HepG2 (cell line): Measurements from ENCODE around the gene TMEM87B. TPM values are rescaled to one million over a fixed set of nuclear protein-coding genes. Genes with fewer than 3 reads are reported as not detected.

Experiments used
- ATAC-seq: fragments of 200-7000 bp; cut with Tn5 transposase; 3 replicates; pipeline ENCODE4 v1.9.1; 2020; ENCODE audit warnings: mild to moderate bottlenecking, moderate library complexity
- BruUV-seq: library from RNA; stranded (reverse); fragments of 400-500 nt; replicated peaks from 2 replicates; lab custom pipeline; 2021; lab: Mats Ljungman, UMichigan
- CTCF ChIA-PET: fragments of 300-600 bp; formaldehyde crosslinking; extraction: SDS; loops from one replicate; lab custom pipeline; 2021; ENCODE audit warnings: low total read pairs, inconsistent platforms, low intra/inter-chr PET ratio; lab: Yijun Ruan, JAX
- POLR2A ChIA-PET: fragments of 350-600 bp; sonication (Branson Sonifier 250); formaldehyde crosslinking; loops from one replicate; lab custom pipeline; 2020; ENCODE audit warnings: antibody characterized with exemption, inconsistent platforms; lab: Yijun Ruan, JAX
- DNase-seq: peaks from one replicate; pipeline ENCODE4 v3.0.0-alpha.2; 2015; ENCODE audit warnings: low spot score
- FAIRE-seq: peaks from 3 replicates; lab custom pipeline; 2011; peaks lifted over from hg19 to GRCh38; lab: Jason Lieb, UNC
- H2AFZ ChIP-seq: one replicate; pipeline ENCODE4 v1.6.1; 2011; ENCODE audit warnings: low read length, inconsistent platforms
- H3K27ac ChIP-seq: fragments of 300-600 bp; 3 replicates; pipeline ENCODE4 v1.8.0; 2011; ENCODE audit warnings: mixed run types, mild to moderate bottlenecking, mixed read lengths, low read length, inconsistent platforms; ENCODE audit not compliant: insufficient read depth; ENCODE audit errors: extremely low read length
- H3K27me3 ChIP-seq, 2 experiments: fragments of 200-600 bp in 1 of 2; 2 replicates in 1 of 2; 3 replicates in 1 of 2; pipeline versions ENCODE4 v1.6.0 to v1.8.0; 2011; ENCODE audit warnings: low read length in 2 of 2, mild to moderate bottlenecking in 2 of 2, moderate library complexity in 2 of 2, inconsistent platforms in 1 of 2; ENCODE audit not compliant: insufficient read depth in 2 of 2, control insufficient read depth in 1 of 2
- H3K36me3 ChIP-seq, 2 experiments: fragments of 200-600 bp in 1 of 2; replicated peaks in 1 of 2; 2 replicates in 1 of 2; 3 replicates in 1 of 2; pipeline versions ENCODE4 v1.5.1 to v1.8.0; 2011; ENCODE audit warnings: low read length in 2 of 2, inconsistent platforms in 1 of 2; ENCODE audit not compliant: insufficient read depth in 2 of 2, control insufficient read depth in 1 of 2
- H3K4me1 ChIP-seq: 2 replicates; pipeline ENCODE4 v1.5.1; 2012; ENCODE audit warnings: low read length, inconsistent platforms; ENCODE audit not compliant: insufficient read depth
- H3K4me2 ChIP-seq: 2 replicates; pipeline ENCODE4 v1.6.0; 2011; ENCODE audit warnings: low read depth, low read length, inconsistent platforms
- H3K4me3 ChIP-seq, 3 experiments: fragments of 200-600 bp in 1 of 3; sonication (generic), shearing (Covaris generic) in 1 of 3; replicated peaks in 1 of 3; 2 replicates each; pipeline ENCODE4 v1.5.1; 2011 to 2016; ENCODE audit warnings: low read length in 3 of 3, inconsistent platforms in 2 of 3, low read depth in 2 of 3, mild to moderate bottlenecking in 2 of 3, control low read depth in 1 of 3, mixed read lengths in 1 of 3; ENCODE audit not compliant: insufficient read depth in 1 of 3
- H3K79me2 ChIP-seq: one replicate; pipeline ENCODE4 v1.6.1; 2011; ENCODE audit warnings: low read length, inconsistent platforms; ENCODE audit not compliant: insufficient read depth
- H3K9ac ChIP-seq: 2 replicates; pipeline ENCODE4 v1.6.0; 2011; ENCODE audit warnings: mild to moderate bottlenecking, low read depth, low read length, inconsistent platforms; ENCODE audit not compliant: insufficient read depth
- H3K9me3 ChIP-seq: 2 replicates; pipeline ENCODE4 v1.5.1; 2012; ENCODE audit warnings: mild to moderate bottlenecking, low read length
- H4K20me1 ChIP-seq: 2 replicates; pipeline ENCODE4 v1.6.0; 2011; ENCODE audit warnings: inconsistent platforms, mild to moderate bottlenecking, low read length, moderate library complexity; ENCODE audit not compliant: insufficient read depth
- AKAP8 ChIP-seq: sonication (generic); formaldehyde crosslinking; IDR thresholded peaks from 2 replicates; pipeline ENCODE4 v1.5.1; 2020; ENCODE audit warnings: mild to moderate bottlenecking, missing genetic modification reagents
- GLMP ChIP-seq: sonication (generic); formaldehyde crosslinking; IDR thresholded peaks from 2 replicates; pipeline ENCODE4 v1.9.0; 2021; ENCODE audit warnings: missing genetic modification reagents, mild to moderate bottlenecking, borderline replicate concordance
- MED1 ChIP-seq: sonication (generic); formaldehyde crosslinking; IDR thresholded peaks from 2 replicates; pipeline ENCODE4 v1.4.0; 2020; ENCODE audit warnings: missing genetic modification reagents
- MIER2 ChIP-seq: IDR thresholded peaks from 2 replicates; pipeline ENCODE4 v1.6.1; 2016; ENCODE audit warnings: missing biosample characterization, missing genetic modification reagents
- MLXIP ChIP-seq: sonication (generic); formaldehyde crosslinking; IDR thresholded peaks from 2 replicates; pipeline ENCODE4 v1.9.0; 2021; ENCODE audit warnings: missing genetic modification reagents, borderline replicate concordance
- ZFP1 ChIP-seq: IDR thresholded peaks from 2 replicates; pipeline ENCODE4 v1.6.1; 2016
- ZFP37 ChIP-seq: sonication (generic); formaldehyde crosslinking; IDR thresholded peaks from 2 replicates; pipeline ENCODE4 v1.4.0; 2020; ENCODE audit warnings: missing genetic modification reagents, borderline replicate concordance
- ZFX ChIP-seq: sonication (generic); formaldehyde crosslinking; IDR thresholded peaks from 2 replicates; pipeline ENCODE4 v1.4.0; 2020; ENCODE audit warnings: mild to moderate bottlenecking, low read depth, missing genetic modification reagents, moderate library complexity
- ZNF136 ChIP-seq: sonication (generic); formaldehyde crosslinking; IDR thresholded peaks from 2 replicates; pipeline ENCODE4 v1.8.1; 2022; ENCODE audit warnings: low read depth, mild to moderate bottlenecking, moderate library complexity, missing genetic modification reagents
- ZNF24 ChIP-seq: fragments of 450-650 bp; IDR thresholded peaks from 2 replicates; pipeline ENCODE4 v1.6.1; 2017; ENCODE audit warnings: antibody characterized with exemption, mild to moderate bottlenecking
- ZNF33A ChIP-seq: sonication (generic); formaldehyde crosslinking; IDR thresholded peaks from 2 replicates; pipeline ENCODE4 v1.5.1; 2020; ENCODE audit warnings: missing genetic modification reagents, mild to moderate bottlenecking, moderate library complexity, borderline replicate concordance
- ZNF430 ChIP-seq: sonication (generic); formaldehyde crosslinking; IDR thresholded peaks from 2 replicates; pipeline ENCODE4 v1.9.0; 2021; ENCODE audit warnings: mild to moderate bottlenecking, missing genetic modification reagents
- ZNF724P ChIP-seq: sonication (generic); formaldehyde crosslinking; IDR thresholded peaks from 2 replicates; pipeline ENCODE4 v1.8.0; 2022; ENCODE audit warnings: missing genetic modification reagents, borderline replicate concordance
- ZNF747 ChIP-seq: sonication (generic); formaldehyde crosslinking; IDR thresholded peaks from 2 replicates; pipeline ENCODE4 v1.8.1; 2023; ENCODE audit warnings: missing genetic modification reagents, mild to moderate bottlenecking, borderline replicate concordance
- WGBS: methylation state at CpG from one replicate; pipeline ENCODE4 v1.1.6; 2017; ENCODE audit warnings: low lambda C conversion rate; 5-methylcytosine and 5-hydroxymethylcytosine counted together
- in situ Hi-C: cut with HindIII; loops from 2 replicates; pipeline ENCODE4 v1.10.0; 2017; ENCODE audit warnings: low pct_unique_long_range_greater_than_20kb; ENCODE audit not compliant: extremely low pct_ligation_motif_present
- intact Hi-C: fragments of 100-400 bp; cut with micrococcal nuclease; formaldehyde crosslinking; loops from one replicate; pipeline ENCODE4 v1.10.0; 2022; ENCODE audit not compliant: unreplicated experiment
- polyA plus RNA-seq, 8 experiments: library from polyadenylated mRNA; depleted of rRNA in 3 of 8; stranded (reverse) in 7 of 8; unstranded in 1 of 8; fragments of >200 nt; fragmentation: Illumina TruSeq in 4 of 8; extraction: Trizol in 4 of 8; gene quantifications; 2 replicates each; pipeline versions ENCODE4 v1.2.1 to v1.2.3, GENCODE V29; 2011 to 2016; ENCODE audit warnings: low read depth in 4 of 8, missing spikeins in 1 of 8, mixed read lengths in 1 of 8; ENCODE audit not compliant: insufficient read depth in 1 of 8
- total RNA-seq, 5 experiments: library from RNA; depleted of rRNA; stranded (reverse); fragments of >200 nt; fragmentation: Illumina TruSeq; extraction: Trizol; gene quantifications; 2 replicates each; pipeline ENCODE4 v1.2.3, GENCODE V29; 2016; ENCODE audit warnings: low read depth in 1 of 5

The TMEM87B gene
- total and polyA plus RNA-seq, 2 of the 13 experiments (the other 11 are each of a cell fraction or from before 2014, with no cell fraction given) = 15.1 to 16.2 TPM

GRCh38 chr2:112109278-112109677 lies 54.2 kb downstream of the TMEM87B start:
- H3K27ac ChIP-seq = no peak overlapping the region
- DNase-seq = no peak
- ChIA-PET POLR2A (no interaction called here), CTCF (no interaction called here)
- no peak overlapping the region for H3K9ac ChIP-seq
- H3K36me3 ChIP-seq = peaks cover 8 to 44% of the 10 kb centered on the region in 2 experiments
- intact Hi-C loops = no loop called here
- no peaks in the 10 kb centered on the region for H4K20me1 ChIP-seq
- no peaks in the 10 kb centered on the region for H3K27me3 ChIP-seq
- H3K4me1 ChIP-seq = no peaks in the 10 kb centered on the region
- no peak overlapping the region for H3K4me3 ChIP-seq
- peaks cover 21% of the 10 kb centered on the region for H3K9me3 ChIP-seq
- H2AFZ ChIP-seq = no peak overlapping the region
- no peaks in the 10 kb centered on the region for H3K79me2 ChIP-seq
- no peak for ATAC-seq
- no TSS peak for BruUV-seq
- FAIRE-seq = no peak
- no peak overlapping the region for H3K4me2 ChIP-seq
- TF ChIP-seq MED1 (CRISPR knock-in tag) (no peak), ZFP1 (CRISPR knock-in tag) (peak; percentile 99)
- in situ Hi-C loops = no loop called here

GRCh38 chr2:112110966-112111365 lies 55.9 kb downstream of the TMEM87B start:
- no peaks in the 10 kb centered on the region for H3K27me3 ChIP-seq
- no peaks in the 10 kb centered on the region for H3K4me1 ChIP-seq
- no peak for FAIRE-seq
- H3K27ac ChIP-seq = no peak overlapping the region
- no peak for DNase-seq
- POLR2A ChIA-PET = no interaction called here
- no TSS peak for BruUV-seq
- no peaks in the 10 kb centered on the region for H4K20me1 ChIP-seq
- WGBS = 100% methylated on average over 1 of the region's 1 CpG
- no peaks in the 10 kb centered on the region for H3K79me2 ChIP-seq
- H2AFZ ChIP-seq = no peak overlapping the region
- no peak for ATAC-seq
- in situ Hi-C loops = no loop called here
- CTCF ChIA-PET = no interaction called here
- H3K36me3 ChIP-seq = peaks cover 8 to 42% of the 10 kb centered on the region in 2 experiments
- no peak overlapping the region for H3K4me3 ChIP-seq
- no peak overlapping the region for H3K9ac ChIP-seq
- no peak overlapping the region for H3K4me2 ChIP-seq
- intact Hi-C loops = no loop called here
- peaks cover 21% of the 10 kb centered on the region for H3K9me3 ChIP-seq
- no peak for TF ChIP-seq ZNF747 (CRISPR knock-in tag)
- TF ChIP-seq ZNF724P = no peak
- TF ChIP-seq MLXIP (CRISPR knock-in tag) = no peak
- TF ChIP-seq ZNF430 = no peak
- TF ChIP-seq GLMP = no peak
- TF ChIP-seq ZFP37 (CRISPR knock-in tag) = no peak
- TF ChIP-seq MIER2 (CRISPR knock-in tag) = no peak
- no peak for TF ChIP-seq ZNF136
- no peak for TF ChIP-seq ZFX
- no peak for TF ChIP-seq ZNF33A (CRISPR knock-in tag)
- no peak for TF ChIP-seq AKAP8 (CRISPR knock-in tag)
- TF ChIP-seq ZNF24 = no peak
